ENCODE measurements around the gene FILIP1.
"Not testable (repeated sequence)": the region's sequence is repeated elsewhere in the genome, so short reads cannot be mapped to it uniquely, and the experiment has no call there.

The FILIP1 gene

GRCh38 chr6:75419416-75419815 lies 74.2 kb downstream of the FILIP1 start:
- DNase-seq = no peak

GRCh38 chr6:75418233-75418632 lies 75.4 kb downstream of the FILIP1 start:
- no peak for DNase-seq

GRCh38 chr6:75416443-75416842 lies 77.2 kb downstream of the FILIP1 start:
- DNase-seq = no peak

- no peak for DNase-seq
Observed at GRCh38 chr6:75415804-75416203, 77.8 kb downstream of the FILIP1 start.

- no peak for DNase-seq
Observed at GRCh38 chr6:75414445-75415021, 79.1 kb downstream of the FILIP1 start.

- DNase-seq = no peak
Observed at GRCh38 chr6:75412969-75413662, 80.5 kb downstream of the FILIP1 start.

- DNase-seq = not testable (repeated sequence)
Observed at GRCh38 chr6:75410564-75410963, 83.0 kb downstream of the FILIP1 start.

GRCh38 chr6:75409928-75410327 lies 83.7 kb downstream of the FILIP1 start:
- no peak for DNase-seq

GRCh38 chr6:75409286-75409685 lies 84.3 kb downstream of the FILIP1 start:
- no peak for DNase-seq

GRCh38 chr6:75403563-75404080 lies 90.0 kb downstream of the FILIP1 start:
- DNase-seq = no peak

- DNase-seq = no peak
Observed at GRCh38 chr6:75402296-75402695, 91.3 kb downstream of the FILIP1 start.

GRCh38 chr6:75397656-75398465 lies 95.7 kb downstream of the FILIP1 start:
- DNase-seq = no peak

GRCh38 chr6:75397171-75397570 lies 96.4 kb downstream of the FILIP1 start:
- no peak for DNase-seq

GRCh38 chr6:75396005-75396800 lies 97.4 kb downstream of the FILIP1 start:
- DNase-seq = no peak

GRCh38 chr6:75393806-75394205 lies 99.8 kb downstream of the FILIP1 start:
- no peak for DNase-seq

- DNase-seq = no peak
Observed at GRCh38 chr6:75391276-75391675, 102.3 kb downstream of the FILIP1 start.

- no peak for DNase-seq
Observed at GRCh38 chr6:75386050-75386770, 107.4 kb downstream of the FILIP1 start.

- no peak for DNase-seq
Observed at GRCh38 chr6:75384116-75384515, 109.5 kb downstream of the FILIP1 start.

GRCh38 chr6:75382634-75382900 lies 111.0 kb downstream of the FILIP1 start:
- no peak for DNase-seq

- DNase-seq = no peak
Observed at GRCh38 chr6:75381877-75382633, 111.5 kb downstream of the FILIP1 start.

GRCh38 chr6:75379536-75379935 lies 114.1 kb downstream of the FILIP1 start:
- no peak for DNase-seq

- no peak for DNase-seq
Observed at GRCh38 chr6:75378101-75378500, 115.5 kb downstream of the FILIP1 start.

Measured in NCI-H2029 treated with DMSO at 0.1 percent for 48 hours (cell line).